HG03520 (cell line): ENCODE measurements around the gene HSFX2.
"Not testable (repeated sequence)": the region's sequence is repeated elsewhere in the genome, so short reads cannot be mapped to it uniquely, and the experiment has no call there.

ENCODE experiments used
- ATAC-seq: cut with Tn5 transposase; IDR thresholded peaks from one replicate; pipeline ENCODE4 v1.9.1; 2021; ENCODE audit warnings: mild to moderate bottlenecking, moderate library complexity; ENCODE audit not compliant: unreplicated experiment

The HSFX2 gene

DNA sequence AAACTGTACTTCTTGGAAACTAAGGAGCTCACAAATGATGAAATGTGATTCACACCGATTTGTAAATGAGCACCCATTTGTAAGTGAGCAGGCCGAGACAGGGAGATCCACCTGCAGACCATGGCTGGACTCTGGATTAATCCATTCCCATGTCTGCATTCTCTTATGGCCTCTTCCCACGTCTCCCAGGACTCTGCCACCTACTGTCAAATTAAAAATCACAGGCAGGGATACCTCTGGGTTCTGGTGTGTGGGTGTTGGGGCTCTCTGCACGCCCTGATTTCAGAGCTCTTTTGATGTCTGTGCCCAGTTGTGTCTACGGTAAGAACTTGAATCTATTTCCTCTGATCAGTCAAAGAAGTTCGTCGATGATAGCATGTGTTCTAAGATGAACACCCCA lies 4.1 kb downstream of the HSFX2 start:
- ATAC-seq, result not testable (repeated sequence)

DNA sequence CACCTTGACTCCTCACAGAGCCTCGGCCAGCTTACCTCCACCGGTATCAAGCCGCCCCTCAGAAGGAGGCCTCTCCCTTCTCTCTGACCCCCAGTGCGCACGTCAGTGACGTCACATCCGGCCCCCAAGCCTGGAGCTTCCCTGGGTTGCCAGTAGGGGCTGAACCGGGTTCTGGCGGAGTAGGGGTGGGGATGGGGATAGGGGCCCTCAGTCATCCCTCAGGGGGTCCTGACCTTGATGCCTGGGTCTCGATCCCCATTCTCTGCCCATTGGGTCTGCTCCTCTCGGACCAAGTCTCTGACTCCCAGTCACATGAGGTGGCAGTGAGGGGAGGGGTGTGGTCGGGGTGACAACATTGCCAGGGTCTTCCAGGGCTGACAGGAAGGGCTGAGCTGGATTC lies 7.8 kb downstream of the HSFX2 start, which contains the start of gene MAGEA9B:
MAGEA9B (minus strand) TSS at position 101 of the 400 bp plus-strand sequence. CDS start 4,280 bp downstream, outside the sequence.
- not testable (repeated sequence) for ATAC-seq

DNA sequence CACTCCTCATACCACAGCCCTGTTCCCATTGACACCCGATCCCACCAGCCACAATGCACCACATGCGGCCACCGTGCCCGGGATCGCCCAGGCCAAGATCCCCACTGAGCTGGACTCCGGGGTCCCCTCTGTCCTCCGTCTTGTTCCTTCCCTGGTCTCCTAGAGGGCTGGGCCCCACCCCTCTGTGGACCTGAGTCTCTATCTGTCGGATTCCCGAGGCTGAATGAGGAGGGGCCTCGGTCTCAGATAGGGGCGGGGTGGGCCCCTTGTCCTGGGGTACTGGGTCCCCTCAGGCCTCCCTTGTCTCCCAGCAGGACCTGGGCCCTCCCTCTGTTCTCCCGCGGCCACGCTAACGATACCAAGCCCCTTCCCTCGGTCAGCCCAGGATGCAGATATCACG lies 9.5 kb downstream of the HSFX2 start:
- not testable (repeated sequence) for ATAC-seq

DNA sequence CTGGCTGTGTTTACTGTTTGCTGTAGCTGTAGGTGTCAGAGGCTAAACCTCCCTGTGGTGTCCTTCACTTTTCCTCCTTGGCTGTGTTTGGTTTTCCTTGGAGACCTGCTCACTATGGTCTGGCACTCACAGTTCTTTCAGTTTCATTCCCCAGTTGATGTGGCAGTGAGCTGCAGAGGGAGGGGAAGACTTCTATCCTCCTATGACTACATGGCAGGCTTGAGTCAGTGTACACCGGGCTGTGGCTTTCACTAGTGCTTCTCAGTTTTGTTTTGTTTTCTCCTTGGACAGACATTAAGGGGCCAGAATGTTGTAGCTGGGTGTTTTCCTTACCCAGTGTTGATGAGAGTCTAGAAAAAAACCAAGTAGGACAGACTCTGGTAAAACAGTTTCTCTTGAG lies 21.7 kb downstream of the HSFX2 start:
- peak; percentile 100 for ATAC-seq

DNA sequence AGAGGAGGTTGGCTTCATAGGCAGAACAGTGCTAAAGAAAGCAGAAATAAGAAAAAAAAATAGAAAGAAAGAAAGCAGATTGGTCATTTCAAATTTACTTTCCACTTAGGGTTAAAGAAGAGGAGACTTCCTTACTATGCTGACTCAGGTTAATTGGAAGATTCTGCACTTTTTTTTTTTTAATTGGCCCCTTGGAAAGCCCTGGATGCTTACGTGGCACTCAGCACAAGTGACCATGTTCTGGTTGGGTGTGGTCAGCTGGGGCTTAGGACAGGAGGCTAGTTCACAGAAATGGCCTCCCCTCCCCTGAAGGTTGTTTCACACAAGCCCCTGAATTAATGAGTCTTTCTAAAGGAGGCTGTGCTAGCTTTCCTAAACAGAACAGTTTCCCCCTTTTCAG lies 22.4 kb downstream of the HSFX2 start:
- no peak for ATAC-seq

DNA sequence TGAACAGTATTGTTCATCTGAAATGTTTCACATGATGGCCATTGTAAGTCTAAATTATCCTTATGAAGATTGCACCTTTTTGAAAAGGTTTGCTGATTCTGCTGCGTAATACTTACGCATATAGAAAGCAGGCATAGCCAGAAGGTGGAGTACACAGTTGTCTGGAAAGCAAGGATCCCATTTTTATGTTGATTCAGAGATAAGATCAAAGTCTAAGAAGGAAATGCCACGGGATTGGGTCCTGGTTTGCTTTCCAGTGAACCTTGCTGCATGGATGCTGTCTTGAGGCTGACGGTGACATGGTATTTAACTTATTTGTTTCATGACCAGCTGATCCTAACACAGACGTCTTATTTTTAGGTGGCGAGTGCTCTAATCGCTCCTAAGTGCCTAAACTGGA lies 23.3 kb downstream of the HSFX2 start:
- no peak for ATAC-seq

DNA sequence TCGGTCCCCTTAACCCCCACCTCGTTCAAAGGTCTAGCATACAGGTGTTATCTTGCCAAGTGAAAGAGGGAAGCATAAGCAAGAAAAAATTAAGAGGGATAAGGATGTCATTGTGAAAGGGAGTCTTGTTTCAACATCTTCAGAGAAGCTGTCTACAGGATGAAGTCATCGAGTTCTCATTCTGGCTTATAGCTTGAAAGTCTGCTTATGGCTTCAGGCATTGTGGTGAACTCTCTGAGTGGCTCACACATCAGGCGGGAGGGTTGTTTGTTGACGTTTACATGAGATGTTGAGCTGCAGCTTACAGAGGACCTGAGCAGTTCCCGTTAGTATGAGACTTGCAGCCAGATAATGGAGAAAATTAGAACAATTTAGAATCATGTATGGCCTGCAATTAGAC lies 24.4 kb downstream of the HSFX2 start:
- ATAC-seq, result no peak

DNA sequence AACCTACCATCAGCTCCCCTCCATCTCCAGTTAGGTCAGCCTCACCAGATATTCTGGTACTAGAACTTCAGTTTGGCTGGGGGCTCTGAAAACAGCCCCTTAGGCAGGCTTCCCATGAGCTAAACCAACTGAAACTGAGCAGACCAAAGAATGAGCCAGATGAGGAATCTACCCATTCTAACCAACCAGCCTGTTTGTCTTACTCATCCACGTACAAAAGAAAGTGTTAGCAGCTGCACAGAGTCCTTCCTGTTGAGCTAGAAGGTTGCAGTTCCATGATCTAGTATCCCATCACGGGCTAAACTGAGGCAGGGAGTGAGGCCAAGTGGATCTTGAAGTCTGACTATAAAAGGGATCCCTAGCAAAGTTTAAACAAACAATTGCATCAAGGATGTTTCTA lies 25.3 kb downstream of the HSFX2 start:
- ATAC-seq, result no peak

DNA sequence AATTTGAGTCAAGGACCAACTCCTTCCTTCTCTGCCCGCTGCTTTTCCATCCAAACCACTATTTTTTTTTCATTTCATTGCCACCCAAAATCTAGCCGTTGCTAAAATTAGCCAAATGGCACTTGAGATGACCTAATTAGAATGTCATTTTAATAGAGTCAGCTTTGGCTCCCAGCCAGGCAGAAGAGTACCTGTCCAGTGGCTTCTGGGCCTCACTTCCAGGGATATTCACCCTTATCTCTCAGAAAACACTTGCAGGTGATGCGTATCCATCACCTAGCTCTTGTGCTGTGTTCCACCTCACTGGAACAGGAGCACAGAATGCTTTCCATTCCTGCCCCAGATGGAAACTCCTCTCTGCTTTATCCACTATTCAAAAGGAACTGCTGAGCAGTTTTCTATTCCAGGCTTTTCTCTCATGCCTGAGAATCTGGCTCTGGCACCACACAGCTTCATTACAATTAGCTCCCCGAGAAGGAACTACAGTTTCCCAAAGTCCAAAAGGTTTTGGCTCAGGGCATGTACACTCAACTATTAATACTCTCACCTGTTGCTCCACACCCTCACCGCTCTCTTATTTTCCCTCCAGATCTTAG lies 26.3 kb downstream of the HSFX2 start:
- no peak for ATAC-seq

DNA sequence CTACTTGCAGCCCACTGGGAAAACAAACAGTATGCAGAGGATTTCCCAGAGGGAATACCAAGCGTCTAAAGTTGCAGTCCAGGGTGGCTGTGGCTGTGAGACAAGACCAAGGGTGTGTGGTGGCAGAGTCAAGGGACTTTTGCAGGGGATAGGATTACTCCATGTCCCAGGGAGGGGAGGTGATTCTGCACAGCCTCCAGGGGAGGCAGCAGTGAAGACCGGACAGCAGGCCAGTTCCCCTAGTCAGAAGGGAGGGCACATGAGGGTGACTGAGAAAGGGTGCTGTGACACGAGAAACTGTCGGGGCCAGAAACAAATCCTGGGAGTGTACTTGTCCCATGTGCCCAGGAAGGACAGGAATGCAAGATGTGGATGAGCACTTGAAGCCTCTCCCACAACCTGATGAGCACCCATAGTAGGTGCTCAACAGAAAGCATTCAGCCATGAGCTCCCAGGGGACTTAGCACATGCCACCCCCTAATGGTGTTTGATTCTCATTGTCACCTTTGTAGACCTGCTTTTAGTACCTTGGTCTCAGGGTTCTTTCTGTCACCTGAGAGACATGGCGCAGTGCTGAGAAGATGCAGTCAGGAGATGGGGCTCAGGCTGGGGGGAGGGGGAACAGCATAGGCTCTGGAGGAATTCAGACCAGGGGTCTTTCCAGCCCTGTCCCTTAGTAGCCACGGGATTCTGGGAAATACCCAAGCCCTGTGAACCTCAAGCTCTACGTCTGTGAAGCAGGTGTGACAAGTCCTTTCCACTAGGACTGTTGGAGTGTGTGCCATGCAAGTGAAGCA lies 27.3 kb downstream of the HSFX2 start:
- no peak for ATAC-seq

DNA sequence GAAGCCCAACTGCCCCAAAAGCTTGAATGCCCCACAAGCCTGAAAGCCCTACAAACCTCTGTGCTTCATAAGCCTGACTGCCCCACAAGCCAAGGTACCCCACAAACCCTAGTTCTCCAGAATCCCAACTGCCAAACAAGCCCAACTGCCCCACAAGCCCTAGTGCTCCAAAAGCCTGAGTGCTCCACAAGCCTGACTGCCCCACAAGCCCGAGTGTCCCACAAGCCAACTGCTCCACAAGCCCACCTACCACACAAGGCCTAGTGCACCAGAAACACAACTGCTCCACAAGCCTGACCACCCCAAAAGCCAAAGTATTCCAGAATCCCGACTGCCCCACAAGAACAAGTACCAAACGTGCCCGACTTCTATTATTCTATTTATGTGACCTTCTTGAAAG lies 31.8 kb downstream of the HSFX2 start:
- ATAC-seq, result no peak

DNA sequence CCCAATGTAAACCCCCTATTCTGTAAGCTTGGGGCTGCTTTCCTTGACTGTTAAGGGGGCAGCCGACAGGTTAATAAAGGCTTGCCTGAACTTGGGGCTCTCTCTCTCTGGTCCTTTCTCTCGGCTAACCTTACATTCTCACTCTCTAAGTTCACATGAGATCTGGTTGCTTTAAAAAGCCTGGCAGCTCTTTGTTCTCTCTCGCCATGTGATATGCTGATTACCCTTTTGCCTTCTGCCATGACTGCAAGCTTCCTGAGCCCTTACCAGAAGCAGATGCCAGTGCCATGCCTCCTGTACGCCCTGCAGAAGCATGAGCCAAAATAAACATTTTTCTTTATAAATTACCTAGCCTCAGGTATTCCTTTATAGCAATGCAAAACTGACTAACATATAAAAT lies 39.9 kb downstream of the HSFX2 start:
- not testable (repeated sequence) for ATAC-seq

DNA sequence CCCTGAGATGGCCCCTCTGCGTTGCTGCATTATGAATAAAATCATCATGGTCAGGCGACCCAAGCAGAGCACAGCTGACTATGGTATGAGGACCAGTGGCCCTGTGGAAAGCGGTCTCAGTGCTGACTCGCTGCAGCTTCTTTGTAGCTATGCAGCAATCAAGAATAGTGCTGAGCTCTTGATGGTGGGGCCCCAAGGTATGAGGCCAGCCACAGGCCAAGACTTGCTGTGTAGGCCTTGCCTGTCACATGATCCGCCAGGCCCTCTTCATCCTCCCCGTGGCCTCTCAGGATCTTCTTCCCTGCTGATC lies 43.2 kb downstream of the HSFX2 start:
- not testable (repeated sequence) for ATAC-seq

DNA sequence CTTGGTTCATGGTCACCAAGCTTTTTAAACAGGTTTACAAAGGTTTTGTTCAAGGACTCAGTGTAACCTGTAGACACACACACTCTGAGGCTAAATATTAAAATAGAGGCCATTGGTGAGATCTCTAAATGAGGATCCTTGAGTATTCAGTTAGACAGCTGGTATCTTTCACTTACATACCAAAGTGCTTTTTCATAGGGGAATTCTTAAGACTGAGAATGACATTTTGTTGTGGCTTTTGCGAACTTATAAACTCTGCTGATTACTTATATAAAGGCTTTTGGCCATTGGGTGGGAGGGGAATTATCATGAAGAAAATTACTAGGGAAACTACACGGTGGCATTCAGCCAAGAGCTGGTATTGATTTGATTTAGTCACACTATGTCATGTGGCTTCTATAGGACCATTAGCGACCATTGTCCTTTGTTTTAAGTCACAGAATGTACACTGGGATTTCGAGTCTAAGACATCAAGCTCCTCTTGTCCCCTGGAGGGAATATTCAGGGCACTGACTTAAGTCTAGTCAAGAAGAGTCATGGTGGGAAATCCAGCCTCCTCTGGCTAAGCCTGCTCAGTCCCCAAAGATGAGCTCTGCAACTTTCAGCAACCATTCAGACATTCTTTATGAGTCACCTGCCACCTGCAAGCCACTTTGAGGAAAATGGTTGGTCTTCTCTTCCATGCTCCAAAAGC lies 43.7 kb downstream of the HSFX2 start:
- ATAC-seq, result not testable (repeated sequence)

DNA sequence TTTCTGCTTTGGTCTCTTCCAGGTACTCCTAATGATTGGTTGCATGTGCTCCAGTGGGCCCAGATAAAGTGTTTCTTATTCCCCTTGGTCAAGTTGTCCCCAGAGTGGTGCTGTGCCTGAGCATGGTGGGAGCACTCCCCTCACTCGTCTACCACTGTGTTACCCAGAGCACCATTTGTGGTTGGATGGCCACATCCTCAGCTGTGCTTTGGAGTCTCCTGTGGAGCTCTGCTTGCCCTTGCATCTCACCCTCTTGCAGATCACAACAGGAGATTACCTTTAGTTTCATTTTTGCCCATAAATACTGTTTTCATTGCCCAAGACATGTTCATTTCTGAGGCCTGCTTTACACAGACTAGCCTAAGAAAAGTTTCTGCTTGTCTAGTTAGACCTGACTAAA lies 44.7 kb downstream of the HSFX2 start:
- ATAC-seq, result not testable (repeated sequence)

DNA sequence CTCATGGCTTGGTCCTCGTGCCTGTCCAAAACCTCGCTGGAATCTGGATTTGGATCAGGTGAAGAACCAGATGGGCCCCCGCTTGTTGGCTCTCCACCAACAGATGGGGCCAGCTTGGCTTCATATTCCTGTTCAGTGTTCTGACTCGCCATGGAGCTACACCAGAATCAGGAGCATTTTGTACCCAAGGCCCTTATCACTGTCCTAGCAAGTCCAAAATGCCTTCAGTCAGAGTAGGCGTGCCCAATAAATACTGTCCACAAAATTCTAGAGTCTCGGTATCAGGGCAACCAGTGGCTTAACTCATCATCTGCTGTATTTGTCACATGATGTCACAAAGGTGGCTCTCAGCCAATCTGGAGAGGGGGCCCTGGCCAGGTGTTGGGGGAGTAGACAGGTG lies 45.4 kb downstream of the HSFX2 start, which contains the start of gene HSFX3:
HSFX3 (minus strand) TSS at position 224 of the 400 bp plus-strand sequence; CDS start at position 152, 72 bp downstream.
- not testable (repeated sequence) for ATAC-seq

DNA sequence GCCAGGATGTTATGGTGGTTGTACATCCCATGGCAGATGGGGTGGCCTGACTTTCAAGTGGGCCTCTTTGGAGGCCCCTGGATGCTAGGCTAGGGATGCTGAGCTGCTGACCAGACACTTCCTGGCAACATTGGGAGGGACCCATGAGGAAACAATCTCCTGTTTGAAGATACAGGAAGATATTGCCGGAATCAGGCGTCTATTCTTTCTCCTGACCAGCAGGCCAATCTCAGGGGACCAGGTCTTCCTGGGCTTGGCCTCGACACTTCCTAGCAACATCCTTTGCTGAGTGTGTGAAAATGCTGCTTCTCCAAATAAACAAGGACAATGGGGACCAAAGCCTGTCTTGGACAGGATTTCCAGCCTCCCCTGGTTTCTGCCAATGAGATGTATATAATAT lies 47.3 kb downstream of the HSFX2 start:
- ATAC-seq, result not testable (repeated sequence)

DNA sequence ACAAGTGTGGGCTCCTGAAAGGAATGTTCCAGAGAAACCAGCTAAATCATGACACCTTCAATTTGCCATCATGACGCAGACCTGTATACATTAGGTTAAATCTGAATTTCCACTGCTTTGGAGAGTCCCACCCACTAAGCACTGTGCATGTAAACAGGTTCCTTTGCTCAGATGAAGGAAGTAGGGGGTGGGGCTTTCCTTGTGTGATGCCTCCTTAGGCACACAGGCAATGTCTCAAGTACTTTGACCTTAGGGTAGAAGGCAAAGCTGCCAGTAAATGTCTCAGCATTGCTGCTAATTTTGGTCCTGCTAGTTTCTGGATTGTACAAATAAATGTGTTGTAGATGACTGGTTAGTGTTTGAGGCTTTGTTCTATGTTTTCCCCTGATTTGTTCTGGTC lies 48.2 kb downstream of the HSFX2 start:
- not testable (repeated sequence) for ATAC-seq

DNA sequence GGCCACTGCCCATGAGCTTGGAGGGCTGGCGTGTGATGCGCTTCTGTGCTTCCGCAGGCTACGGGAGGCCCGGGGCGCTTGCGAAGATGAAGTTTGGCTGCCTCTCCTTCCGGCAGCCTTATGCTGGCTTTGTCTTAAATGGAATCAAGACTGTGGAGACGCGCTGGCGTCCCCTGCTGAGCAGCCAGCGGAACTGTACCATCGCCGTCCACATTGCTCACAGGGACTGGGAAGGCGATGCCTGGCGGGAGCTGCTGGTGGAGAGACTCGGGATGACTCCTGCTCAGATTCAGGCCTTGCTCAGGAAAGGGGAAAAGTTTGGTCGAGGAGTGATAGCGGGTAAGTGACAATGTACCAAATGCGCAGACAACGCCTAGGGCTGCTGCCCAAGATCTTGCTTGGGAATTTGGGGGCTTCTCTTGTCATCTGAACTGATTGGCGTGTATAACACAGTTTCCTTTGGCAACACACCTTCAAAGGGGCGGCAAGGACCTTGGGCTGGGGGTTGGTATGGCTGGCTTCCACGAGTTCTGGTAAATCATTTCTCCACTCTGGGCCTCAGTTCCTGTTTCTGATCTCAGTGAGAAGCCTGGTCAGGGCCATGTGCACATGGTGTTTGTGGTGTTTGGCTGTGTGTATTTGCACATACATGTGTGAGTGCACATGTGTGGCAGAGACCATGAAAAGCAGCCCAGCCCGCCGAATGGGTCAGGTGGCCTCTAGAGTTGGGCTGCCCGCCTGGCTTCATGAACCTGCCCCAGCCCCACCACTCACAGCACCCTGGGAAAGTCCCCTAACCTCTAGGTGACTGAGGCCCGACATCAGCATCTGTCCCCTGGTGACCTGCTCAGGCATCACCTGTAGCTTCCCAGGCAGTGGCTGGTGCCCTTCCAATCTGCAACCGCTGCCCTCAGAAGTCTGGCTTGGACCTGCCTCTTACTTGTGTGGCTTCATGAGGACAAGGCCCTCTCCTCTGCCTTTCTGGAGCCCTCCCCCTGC lies 49.3 kb downstream of the HSFX2 start:
- not testable (repeated sequence) for ATAC-seq
